HG03354 (cell line): ENCODE results near the gene SRP72.
"Not testable (repeated sequence)": the region's sequence is repeated elsewhere in the genome, so short reads cannot be mapped to it uniquely, and the experiment has no call there.

ENCODE experiments used
- ATAC-seq: cut with Tn5 transposase; IDR thresholded peaks from one replicate; pipeline ENCODE4 v1.9.1; 2021; ENCODE audit warnings: mild to moderate bottlenecking; ENCODE audit not compliant: unreplicated experiment, poor library complexity, severe bottlenecking

The SRP72 gene

DNA sequence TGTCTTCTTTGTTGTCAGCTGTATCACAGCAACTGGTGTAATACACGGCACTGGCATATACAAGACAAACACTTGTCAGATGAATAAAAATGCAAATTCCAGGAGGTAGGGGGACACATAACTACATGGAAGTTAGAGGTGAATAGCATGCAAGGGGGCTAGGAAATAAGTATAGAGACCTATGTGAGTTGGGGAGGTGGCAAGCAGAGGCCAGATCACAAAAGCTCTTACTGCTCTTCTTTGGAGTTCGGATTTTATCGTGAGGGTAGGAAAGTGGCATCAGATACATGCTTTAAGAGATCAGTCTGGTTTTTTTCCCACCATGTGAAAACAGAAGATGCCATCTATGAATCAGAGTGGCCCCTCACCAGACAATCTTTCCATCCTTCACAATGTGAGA is 2.8 kb upstream of the SRP72 start:
- no peak for ATAC-seq

DNA sequence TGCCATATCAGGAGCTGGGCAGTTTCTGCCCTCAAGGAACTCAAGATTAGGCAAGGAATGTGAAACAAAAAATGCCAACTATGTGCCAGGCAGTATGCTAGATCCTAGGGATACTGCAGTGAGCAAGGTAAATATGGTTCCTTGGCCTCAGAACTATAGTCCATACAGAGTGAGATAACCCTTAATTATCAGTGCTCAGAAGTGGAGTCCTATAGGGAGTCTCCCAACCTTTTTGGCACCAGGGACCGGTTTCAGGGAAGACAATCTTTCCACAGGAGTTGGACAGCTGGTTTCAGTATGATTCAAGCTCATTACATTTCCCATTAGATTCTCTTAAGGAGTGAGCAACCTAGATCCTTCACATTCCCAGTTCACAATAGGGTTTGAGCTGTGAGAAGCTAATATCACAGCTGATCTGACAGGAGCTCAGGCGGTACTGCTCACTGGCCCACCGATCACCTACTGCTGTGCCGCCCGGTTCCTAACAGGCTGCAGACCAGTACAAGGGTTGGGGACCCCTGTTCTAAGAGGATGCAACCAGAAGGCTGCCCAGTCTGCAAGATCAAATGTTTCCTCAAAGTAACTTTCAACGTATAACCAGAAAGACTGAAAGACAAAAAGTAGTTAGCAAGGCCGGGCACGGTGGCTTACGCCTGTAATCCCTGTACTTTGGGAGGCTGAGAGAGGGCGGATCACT is 1.7 kb upstream of the SRP72 start:
- ATAC-seq, result no peak

DNA sequence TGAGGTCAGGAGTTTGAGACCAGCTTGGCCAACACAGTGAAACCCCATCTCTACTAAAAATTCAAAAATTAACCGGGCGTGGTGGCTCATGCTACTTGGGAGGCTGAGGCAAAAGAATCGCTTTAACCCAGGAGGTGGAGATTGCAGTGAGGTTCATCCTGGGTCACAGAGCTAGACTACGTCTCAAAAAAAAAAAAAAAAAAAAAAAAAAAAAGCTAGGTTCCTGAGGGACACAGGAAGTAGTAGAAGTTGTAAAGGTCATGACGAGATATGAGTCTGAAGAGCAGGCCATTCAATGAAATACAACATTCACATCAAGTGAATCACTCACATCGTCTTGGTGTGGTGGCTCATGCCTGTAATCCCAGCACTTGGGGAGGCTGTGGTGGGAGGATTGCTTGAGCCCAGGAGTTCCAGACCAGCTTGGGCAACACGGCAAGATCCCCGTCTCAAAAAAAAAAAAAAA is 1.1 kb upstream of the SRP72 start:
- not testable (repeated sequence) for ATAC-seq

DNA sequence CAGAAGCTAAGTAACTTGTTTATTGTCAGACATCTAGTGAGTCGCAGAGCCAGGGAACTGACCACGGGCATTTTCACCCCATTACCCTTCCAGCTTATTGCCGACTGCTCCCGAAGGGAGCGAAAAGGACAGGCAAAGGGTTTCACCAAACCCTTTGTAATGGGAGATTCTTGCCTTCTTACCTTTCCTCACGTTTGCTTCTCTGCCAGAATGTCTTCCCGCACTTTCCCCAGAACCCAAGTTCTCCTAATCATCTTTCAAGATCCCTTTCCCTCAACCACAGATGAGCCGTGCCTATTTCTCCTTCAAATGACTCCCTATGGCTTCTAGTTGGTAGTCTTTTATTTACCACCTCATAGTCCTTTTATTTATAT is 520 bp upstream of the SRP72 start:
- no peak for ATAC-seq

DNA sequence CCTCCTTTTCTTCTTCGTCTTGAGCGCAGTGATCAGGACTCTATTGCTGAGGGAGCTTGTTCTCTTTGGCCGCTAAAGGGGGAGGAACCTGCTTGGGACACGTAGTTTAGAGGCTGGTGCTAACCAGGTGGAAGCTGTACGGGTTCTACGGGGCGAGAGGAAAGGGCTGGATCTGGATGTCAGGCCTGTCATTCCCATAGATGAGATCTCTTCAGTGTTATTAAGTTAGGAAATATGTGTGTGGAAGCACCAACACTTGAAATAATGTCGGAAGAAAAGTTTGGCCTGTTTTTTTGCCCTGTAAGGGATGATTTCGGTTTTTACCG is 643 bp downstream of the SRP72 start:
- peak; percentile 55 for ATAC-seq

DNA sequence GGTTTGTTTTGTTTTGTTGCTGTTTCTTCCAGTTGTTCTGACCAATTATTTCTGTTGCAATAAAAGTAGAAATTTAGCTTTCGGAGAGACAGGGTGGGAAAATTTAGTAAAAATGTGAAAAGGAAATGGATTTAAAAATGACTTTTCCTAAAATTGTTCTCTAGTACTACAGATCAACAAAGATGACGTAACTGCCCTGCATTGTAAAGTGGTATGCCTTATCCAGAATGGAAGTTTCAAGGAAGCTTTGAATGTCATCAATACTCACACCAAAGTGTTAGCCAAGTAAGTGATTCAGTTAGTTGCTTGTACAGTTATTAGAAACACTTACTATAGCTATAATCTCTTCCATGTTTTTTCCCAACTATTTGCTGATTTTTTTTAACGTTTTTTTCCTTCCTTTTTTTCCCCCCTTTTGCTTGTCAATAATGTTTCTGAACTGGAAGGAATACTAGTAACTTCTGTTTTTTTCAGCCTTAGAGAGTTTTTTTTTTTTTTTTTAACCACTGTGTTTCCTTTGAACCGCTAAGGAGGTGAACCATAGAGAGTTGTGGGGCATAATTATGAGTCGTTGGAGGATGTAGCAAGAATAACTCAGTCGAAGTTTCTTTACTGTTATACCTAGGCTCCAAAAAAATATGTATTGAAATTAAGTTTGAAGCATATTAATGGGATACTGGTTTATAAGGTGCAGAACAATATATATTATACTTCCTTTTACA is 2.2 kb downstream of the SRP72 start:
- ATAC-seq, result no peak

DNA sequence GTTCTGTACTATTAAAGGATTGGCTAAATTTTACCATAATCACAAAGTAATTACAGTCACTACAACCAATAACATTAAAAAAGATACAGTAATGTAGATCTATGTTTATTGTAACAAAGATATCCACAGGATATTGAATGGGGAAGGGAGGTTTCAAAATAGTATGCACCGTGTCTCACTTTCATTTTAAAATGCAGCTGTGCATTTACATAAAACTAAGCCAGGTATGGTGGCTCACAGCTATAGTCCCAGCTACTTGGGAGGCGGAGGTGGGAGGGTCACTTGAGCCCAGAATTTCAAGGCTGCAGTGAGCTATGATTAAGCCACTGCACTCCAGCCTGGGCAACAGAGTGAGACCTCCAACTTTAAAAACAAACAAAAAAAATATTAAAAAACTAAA is 8.5 kb downstream of the SRP72 start:
- ATAC-seq, result peak; percentile 97

DNA sequence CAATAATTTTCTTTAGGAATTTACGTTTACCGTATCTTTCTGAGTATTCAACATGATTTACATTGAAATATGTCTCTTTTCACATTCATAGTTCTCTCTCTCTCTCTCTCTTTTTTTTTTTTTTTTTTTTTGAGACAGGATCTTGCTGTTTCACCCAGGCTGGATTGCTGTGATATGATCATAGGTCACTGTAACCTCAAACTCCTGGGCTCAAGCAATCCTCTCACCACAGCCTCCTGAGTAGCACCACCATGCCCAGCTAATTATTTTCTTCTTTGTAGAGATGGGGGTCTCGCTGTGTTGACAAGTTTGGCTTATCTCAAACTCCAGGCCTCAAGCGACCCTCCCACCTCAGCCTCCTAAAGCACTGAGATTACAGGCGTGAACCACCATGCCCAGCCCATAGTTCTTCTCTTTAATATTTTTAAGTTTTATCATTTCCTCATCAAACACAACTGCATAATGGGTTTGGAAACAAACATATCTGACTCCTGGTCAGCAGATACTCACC is 9.8 kb downstream of the SRP72 start:
- no peak for ATAC-seq

DNA sequence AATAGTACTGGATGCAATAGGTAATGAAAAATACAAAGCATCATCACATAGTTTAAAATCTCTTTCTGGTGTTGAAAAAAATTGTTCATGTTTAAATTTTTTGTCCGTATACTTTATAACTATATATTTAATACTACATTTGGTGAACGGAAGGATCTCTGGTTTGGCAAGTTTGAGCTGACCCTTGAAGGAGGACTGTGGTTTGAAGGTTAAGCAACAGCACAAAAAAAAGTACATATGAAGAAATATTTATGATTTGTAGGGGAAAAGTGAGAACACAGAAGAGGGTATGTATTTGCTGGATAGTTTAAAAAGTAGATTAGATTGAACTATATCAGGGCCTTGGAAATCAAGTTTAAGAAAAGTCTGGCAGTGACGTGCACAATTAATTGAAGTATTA is 13.3 kb downstream of the SRP72 start:
- ATAC-seq, result no peak

DNA sequence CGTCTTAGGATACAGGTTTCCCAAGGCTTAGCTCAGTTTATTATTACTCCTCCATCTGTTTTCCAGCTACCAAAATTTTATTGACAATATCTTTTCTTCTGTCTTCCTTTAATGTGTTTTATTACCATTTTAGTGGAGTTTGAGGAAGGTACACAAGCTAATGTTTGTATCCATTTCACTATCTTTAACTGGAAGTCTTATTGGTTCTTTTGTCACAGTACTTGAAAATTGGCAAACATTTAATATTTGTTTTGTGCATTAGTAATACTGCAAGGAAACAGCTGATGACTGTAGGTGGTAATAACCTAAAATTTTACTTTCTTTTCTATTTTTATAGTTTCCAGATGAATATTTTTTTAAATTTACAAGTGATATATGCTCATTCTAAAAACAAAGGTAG is 28.8 kb downstream of the SRP72 start:
- no peak for ATAC-seq

DNA sequence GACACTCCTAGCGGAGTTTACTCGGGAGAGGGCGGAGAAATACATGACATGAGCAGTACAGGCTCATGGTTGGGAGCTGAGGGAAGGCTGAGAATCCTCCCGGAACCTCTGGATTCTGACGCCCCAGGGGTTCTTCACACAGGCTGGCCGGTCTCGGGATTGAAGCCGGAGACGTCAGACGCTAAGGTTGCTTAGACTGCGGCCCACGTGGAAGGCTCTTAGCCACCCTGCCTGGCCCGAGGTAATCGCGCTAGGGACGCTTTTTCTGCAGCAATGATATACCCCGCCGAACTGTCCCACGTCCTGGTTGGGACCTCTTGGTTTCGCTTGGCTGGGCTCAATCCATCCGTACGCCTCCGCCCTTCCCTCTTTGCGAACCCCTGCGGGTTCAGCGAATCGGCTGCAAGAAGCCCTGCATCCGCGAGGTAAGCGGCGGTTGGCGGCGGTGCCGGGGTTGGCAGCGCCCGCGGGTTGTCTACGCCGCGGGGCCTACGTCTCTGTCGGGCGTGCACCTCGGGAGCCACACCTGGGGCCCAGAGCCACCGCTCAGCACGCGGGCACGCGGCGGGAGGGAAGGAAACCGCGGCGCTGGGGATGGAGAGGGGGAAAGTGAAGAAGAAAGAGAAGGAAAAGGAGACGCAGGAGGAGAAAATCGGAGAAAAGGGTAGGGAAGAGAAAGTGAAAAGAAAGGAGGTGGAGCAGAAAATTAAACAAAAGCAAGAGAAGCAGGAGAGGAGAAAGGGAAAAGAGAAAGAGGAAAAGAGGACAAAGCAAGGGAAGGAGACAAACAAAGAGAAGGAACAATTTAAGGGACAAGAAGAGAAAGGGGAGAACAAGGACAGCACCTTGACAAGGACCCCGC is 38.1 kb downstream of the SRP72 start, which contains the start of gene ARL9:
Gene ARL9 (plus strand): TSS at position 523 of the 862 bp plus-strand sequence. CDS start 72 bp downstream, at position 595.
- ATAC-seq, result peak; percentile 71

DNA sequence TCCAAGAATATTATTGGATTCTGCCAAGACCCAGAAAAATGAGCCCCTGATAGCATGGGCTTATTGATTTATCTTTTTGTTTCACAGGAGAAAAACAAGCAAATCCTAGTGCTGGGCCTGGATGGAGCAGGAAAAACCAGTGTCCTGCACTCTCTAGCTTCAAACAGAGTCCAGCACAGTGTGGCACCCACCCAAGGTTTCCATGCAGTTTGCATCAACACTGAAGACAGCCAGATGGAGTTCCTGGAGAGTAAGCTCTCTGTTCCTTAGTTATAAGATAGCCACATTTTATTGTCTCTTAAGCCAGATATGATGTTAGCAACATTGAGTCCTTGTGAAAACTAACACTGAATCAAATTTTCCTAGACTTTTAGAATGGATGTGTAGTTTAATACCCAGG is 43.7 kb downstream of the SRP72 start:
- ATAC-seq, result no peak

DNA sequence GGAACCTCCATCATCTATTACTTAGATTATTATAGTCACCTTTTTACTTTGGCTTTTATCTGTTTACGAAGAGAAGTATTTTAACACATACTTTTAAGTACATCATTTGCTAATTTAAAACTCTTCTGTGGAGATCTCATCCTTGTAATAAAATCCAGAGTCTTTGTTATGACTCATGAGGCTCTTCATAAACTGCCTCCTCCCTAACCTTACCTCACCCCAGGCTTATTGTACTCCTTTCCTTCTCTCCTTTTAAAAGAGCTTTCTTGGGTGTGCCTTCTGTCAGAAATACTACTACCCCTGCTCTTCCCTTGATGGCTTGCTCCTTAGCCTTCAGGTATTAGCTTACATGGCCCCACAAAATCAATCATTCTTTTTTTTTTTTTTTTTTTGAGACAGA is 44.7 kb downstream of the SRP72 start:
- ATAC-seq, result no peak

DNA sequence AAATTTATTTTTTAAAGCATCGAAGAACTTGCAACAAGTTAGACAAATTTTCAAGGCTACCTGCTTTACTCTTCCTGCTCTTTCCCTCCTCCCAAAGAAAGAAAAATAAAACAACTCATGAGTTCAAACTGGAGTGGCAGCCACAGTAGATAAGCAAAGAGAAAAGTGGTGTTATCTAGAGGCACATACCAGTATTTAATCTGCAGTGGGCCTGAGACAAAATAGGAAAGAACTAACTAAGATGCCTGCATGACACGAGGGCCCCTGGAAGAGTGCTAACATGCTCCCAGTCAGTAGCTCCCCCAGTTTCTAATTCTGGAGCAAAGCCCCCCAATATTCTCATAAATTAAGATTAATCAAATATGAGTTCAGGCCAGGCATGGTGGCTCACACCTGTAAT is 46.1 kb downstream of the SRP72 start:
- no peak for ATAC-seq

DNA sequence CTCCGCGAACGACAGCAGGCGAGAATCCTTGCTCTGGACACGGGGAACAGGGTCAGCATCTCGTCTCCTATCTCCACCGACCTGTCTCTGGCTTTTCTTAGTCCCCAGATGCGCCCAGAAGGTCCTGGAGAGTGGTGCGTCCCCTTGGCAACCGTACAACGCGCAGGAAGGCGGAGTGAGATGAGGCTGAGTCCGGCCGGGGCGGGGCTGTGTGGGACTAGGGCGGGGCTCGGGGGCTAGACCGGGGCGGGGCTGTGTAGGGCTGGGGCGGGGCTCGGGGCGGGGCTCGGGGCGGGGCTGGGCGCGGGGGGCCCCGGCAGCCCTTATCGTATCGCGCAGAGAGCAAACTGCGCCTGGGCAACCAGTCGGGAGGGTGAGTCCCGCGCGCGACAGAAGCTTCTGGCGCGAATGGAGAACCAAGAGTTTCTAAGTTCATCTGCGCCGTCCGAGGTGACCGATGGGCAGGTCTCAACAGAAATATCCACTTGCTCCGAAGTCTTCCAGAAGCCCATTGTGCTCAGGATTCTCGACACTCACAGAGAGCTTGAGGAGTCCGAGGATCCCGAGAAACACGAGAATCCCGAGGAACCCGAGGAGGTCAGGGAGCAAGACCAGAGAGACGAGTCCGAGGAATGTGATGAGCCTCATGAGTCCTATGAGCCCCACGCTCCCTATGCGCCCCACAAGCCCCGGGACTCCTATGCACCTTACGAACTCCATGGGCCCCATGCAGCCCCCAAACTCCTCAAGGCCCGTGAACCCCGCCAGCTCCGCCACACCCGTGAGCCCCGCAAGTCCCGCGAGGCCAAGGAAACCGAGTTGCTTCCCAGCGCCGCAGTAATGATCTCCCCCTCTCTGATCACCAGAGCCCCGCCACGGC is 63.1 kb downstream of the SRP72 start:
- ATAC-seq, result peak; percentile 94

DNA sequence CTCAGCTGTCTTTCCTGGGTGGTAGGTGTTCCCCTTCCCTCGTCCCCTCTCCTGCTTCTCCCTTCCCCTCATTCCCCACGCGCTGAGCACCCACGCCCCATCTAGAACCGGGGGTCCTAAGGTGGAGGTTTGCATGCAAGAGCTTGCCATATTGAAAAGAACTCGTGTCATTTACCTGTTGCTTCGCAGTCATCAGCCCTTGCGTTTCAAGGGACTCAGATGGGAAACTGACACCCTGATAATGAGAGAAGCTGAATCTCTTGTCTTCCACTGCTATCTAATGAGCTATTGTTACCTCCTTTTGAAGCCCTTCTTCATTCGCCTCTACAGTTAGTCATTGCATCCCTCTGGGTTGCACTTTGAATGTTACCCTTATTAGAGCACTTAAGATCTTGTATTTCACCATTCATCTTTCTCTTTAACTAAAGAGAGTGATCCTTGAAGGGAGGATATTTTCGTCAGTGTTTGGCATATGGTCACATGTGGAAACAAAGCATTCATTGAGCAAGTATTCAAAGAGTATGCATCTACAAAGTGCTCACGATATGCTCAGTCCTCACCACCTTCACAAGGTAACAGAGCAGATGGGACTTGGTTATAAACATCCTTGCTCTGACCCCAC is 63.8 kb downstream of the SRP72 start:
- ATAC-seq, result no peak

DNA sequence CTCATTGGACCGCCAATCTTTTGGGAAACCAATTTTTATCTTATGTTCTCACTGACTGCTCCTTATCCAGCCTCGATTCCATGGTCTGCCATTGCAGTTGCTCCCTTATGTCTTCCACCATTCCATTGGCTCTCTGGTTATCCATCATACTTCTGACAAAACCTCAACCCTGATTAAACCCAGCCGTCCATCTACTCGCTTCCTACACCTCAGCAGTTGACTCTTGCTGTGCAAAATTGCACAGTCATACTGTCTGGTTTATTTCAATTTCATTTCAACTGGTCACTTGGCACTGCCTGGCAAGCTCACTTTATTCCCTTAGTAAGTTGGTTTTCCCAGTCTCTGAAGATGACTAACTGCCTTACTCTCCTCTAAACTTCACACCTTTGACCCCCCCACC is 64.4 kb downstream of the SRP72 start:
- ATAC-seq, result no peak

DNA sequence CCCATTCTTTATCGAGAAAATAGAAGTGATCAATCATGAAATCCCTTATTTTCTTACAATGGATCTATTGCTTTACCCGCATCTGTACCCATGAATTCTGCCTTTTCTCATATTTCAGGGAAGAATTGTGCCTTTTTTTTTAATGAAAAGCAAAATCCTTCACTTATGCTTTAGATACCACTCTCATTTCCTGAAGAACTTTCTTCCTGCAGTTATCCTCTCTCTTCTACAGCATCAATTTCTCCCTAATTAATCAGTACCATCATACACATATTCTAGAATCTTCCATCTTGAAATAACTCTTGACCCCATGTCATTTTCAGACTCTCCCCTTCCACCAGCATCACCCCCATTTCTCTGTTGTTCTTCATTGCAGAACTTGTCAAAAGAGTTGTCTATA is 64.8 kb downstream of the SRP72 start:
- ATAC-seq, result no peak

DNA sequence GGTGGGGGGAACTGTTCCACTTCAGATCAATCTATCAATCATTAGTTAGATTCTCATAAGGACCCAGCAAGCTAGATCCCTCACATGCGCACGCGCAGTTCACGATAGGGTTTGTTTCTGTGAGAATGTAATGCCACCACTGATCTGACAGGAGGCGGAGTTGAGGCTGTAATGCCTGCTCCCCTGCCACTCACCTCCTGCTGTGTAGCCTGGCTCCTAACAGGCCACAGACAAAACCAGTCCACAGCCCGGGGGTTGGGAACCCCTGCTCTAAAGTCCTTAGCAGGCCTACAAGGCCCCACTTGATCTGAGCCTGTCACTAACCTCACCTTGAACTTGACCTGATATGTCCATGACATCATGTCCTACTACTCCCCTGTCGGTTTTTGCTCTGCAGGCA is 68.5 kb downstream of the SRP72 start:
- no peak for ATAC-seq
